IMR-90 (cell line): Measurements from ENCODE around the gene HCFC1R1. TPM values are rescaled to one million over a fixed set of nuclear protein-coding genes. Genes with fewer than 3 reads are reported as not detected.

Experiments used
- ATAC-seq: fragments of 200-7000 bp; cut with Tn5 transposase; 2 replicates; pipeline ENCODE4 v1.9.1; 2020; ENCODE audit warnings: low read depth, mild to moderate bottlenecking, moderate library complexity
- BruUV-seq: library from RNA; stranded (reverse); fragments of 400-500 nt; replicated peaks from 2 replicates; lab custom pipeline; 2021; lab: Mats Ljungman, UMichigan
- CTCF ChIA-PET: fragments of 300-600 bp; formaldehyde crosslinking; extraction: SDS; loops from one replicate; lab custom pipeline; 2021; ENCODE audit warnings: antibody characterized with exemption; lab: Yijun Ruan, JAX
- POLR2A ChIA-PET: fragments of 300-600 bp; sonication (Branson Sonifier 250); formaldehyde crosslinking; loops from one replicate; lab custom pipeline; 2022; ENCODE audit warnings: antibody characterized with exemption; ENCODE audit not compliant: unreplicated experiment; lab: Charles Lee
- DNase-seq: peaks from one replicate; pipeline ENCODE4 v3.0.0; 2013
- H2AFZ ChIP-seq: replicated peaks from 2 replicates; pipeline ENCODE3; 2013; ENCODE audit warnings: low read length, mild to moderate bottlenecking; ENCODE audit not compliant: poor library complexity
- H2AK5ac ChIP-seq: 2 replicates; pipeline ENCODE4 v1.6.1; 2013; ENCODE audit warnings: low read depth, low read length, inconsistent platforms
- H2AK9ac ChIP-seq: replicated peaks from 2 replicates; pipeline ENCODE3; 2013; ENCODE audit warnings: mild to moderate bottlenecking, low read depth, low read length, moderate library complexity; ENCODE audit not compliant: poor library complexity
- H2BK120ac ChIP-seq: 2 replicates; pipeline ENCODE4 v1.6.1; 2013; ENCODE audit warnings: low read depth, low read length, inconsistent platforms
- H2BK15ac ChIP-seq: 3 replicates; pipeline ENCODE4 v1.6.1; 2013; ENCODE audit warnings: low read depth, low read length, inconsistent platforms
- H2BK20ac ChIP-seq: 2 replicates; pipeline ENCODE4 v1.6.1; 2013; ENCODE audit warnings: low read depth, mild to moderate bottlenecking, inconsistent platforms, low read length, moderate library complexity
- H2BK5ac ChIP-seq: 2 replicates; pipeline ENCODE4 v1.6.1; 2013; ENCODE audit warnings: mild to moderate bottlenecking, low read depth, low read length, inconsistent platforms; ENCODE audit not compliant: poor library complexity, severe bottlenecking
- H3K14ac ChIP-seq: replicated peaks from 2 replicates; pipeline ENCODE4 v1.6.1; 2013; ENCODE audit warnings: low read depth, low read length, inconsistent platforms
- H3K18ac ChIP-seq: 2 replicates; pipeline ENCODE4 v1.6.1; 2013; ENCODE audit warnings: low read depth, low read length, control low read depth
- H3K23ac ChIP-seq: 2 replicates; pipeline ENCODE4 v1.6.1; 2013; ENCODE audit warnings: low read depth, low read length, inconsistent platforms
- H3K27ac ChIP-seq: 2 replicates; pipeline ENCODE4 v1.5.1; 2013; ENCODE audit warnings: mild to moderate bottlenecking, control low read depth, low read length; ENCODE audit not compliant: insufficient read depth
- H3K27me3 ChIP-seq: 2 replicates; pipeline ENCODE4 v1.6.1; 2013; ENCODE audit warnings: low read length; ENCODE audit not compliant: control insufficient read depth, insufficient read depth
- H3K36me3 ChIP-seq: 2 replicates; pipeline ENCODE4 v1.6.1; 2013; ENCODE audit warnings: low read length, mixed read lengths; ENCODE audit not compliant: control insufficient read depth, insufficient read depth
- H3K4ac ChIP-seq: 2 replicates; pipeline ENCODE4 v1.6.1; 2013; ENCODE audit warnings: low read depth, low read length, inconsistent platforms
- H3K4me1 ChIP-seq: 2 replicates; pipeline ENCODE4 v1.6.1; 2013; ENCODE audit warnings: low read length, mixed read lengths; ENCODE audit not compliant: control insufficient read depth, insufficient read depth
- H3K4me2 ChIP-seq: 2 replicates; pipeline ENCODE4 v1.6.1; 2013; ENCODE audit warnings: low read depth, mild to moderate bottlenecking, control low read depth, low read length, moderate library complexity
- H3K4me3 ChIP-seq: 2 replicates; pipeline ENCODE4 v1.5.1; 2013; ENCODE audit warnings: low read depth, mild to moderate bottlenecking, control low read depth, low read length, moderate library complexity; ENCODE audit not compliant: insufficient read depth
- H3K56ac ChIP-seq: 2 replicates; pipeline ENCODE4 v1.6.1; 2013; ENCODE audit warnings: low read length, inconsistent platforms; ENCODE audit not compliant: insufficient read depth; ENCODE audit errors: extremely low read depth
- H3K79me1 ChIP-seq, 2 experiments: 2 replicates each; pipeline ENCODE4 v1.6.1; 2013; ENCODE audit warnings: low read length in 2 of 2, inconsistent platforms in 1 of 2, low read depth in 1 of 2
- H3K9ac ChIP-seq: 2 replicates; pipeline ENCODE4 v1.6.1; 2013; ENCODE audit warnings: low read depth, low read length, control low read depth
- H3K9me1 ChIP-seq: 2 replicates; pipeline ENCODE4 v1.6.1; 2013; ENCODE audit warnings: low read length, inconsistent platforms; ENCODE audit not compliant: insufficient read depth
- H3K9me3 ChIP-seq: 2 replicates; pipeline ENCODE4 v1.6.1; 2013; ENCODE audit warnings: low read length; ENCODE audit not compliant: control insufficient read depth, insufficient read depth
- H4K20me1 ChIP-seq: 2 replicates; pipeline ENCODE4 v1.6.1; 2013; ENCODE audit warnings: low read length, inconsistent platforms; ENCODE audit not compliant: insufficient read depth
- H4K5ac ChIP-seq: 2 replicates; pipeline ENCODE4 v1.6.1; 2013; ENCODE audit warnings: mild to moderate bottlenecking, low read depth, low read length, control low read depth
- H4K8ac ChIP-seq, 2 experiments: 2 replicates each; pipeline ENCODE4 v1.6.1; 2013; ENCODE audit warnings: low read depth in 2 of 2, low read length in 2 of 2, control low read depth in 1 of 2, inconsistent platforms in 1 of 2
- H4K91ac ChIP-seq: 2 replicates; pipeline ENCODE4 v1.6.1; 2013; ENCODE audit warnings: low read depth, low read length, inconsistent platforms; ENCODE audit not compliant: insufficient read depth
- CEBPB ChIP-seq: IDR thresholded peaks from 2 replicates; pipeline ENCODE4 v1.6.1; 2012; ENCODE audit warnings: low read depth, low read length, improper control_type of control experiment
- FOS ChIP-seq: fragments of 150-350 bp; IDR thresholded peaks from 2 replicates; pipeline ENCODE4 v1.6.1; 2016; ENCODE audit warnings: low read depth, low read length
- MAFK ChIP-seq: IDR thresholded peaks from 2 replicates; pipeline ENCODE4 v1.6.1; 2012; ENCODE audit warnings: low read depth, low read length, improper control_type of control experiment
- MAZ ChIP-seq: IDR thresholded peaks from 2 replicates; pipeline ENCODE4 v1.6.1; 2012; ENCODE audit warnings: low read depth, mild to moderate bottlenecking, low read length, improper control_type of control experiment, moderate library complexity, borderline replicate concordance
- MXI1 ChIP-seq: IDR thresholded peaks from 2 replicates; pipeline ENCODE4 v1.6.1; 2012; ENCODE audit warnings: low read depth, mild to moderate bottlenecking, low read length, moderate library complexity, borderline replicate concordance
- WGBS, 2 experiments: methylation state at CpG; one replicate each; pipeline versions ENCODE4 v1.1.5 to v1.1.7; 2013; ENCODE audit warnings: missing lambda C conversion rate in 2 of 2; ENCODE audit not compliant: insufficient read length in 1 of 2; ENCODE audit errors: extremely low coverage in 2 of 2; 5-methylcytosine and 5-hydroxymethylcytosine counted together
- dilution Hi-C: fragments of 300-500 bp; cut with HindIII; formaldehyde crosslinking; loops from one replicate; pipeline ENCODE4 v1.14.3; 2018; ENCODE audit warnings: low sequenced_read_pairs; ENCODE audit not compliant: unreplicated experiment
- in situ Hi-C: fragments of 300-500 bp; cut with MboI; formaldehyde crosslinking; loops from 3 replicates; pipeline ENCODE4 v1.14.3; 2019; ENCODE audit warnings: low sequenced_read_pairs, inconsistent platforms, mixed read lengths
- intact Hi-C: fragments of 100-400 bp; cut with micrococcal nuclease; formaldehyde crosslinking; loops from 2 replicates; pipeline ENCODE4 v1.10.0; 2022
- polyA plus RNA-seq, 3 experiments: library from polyadenylated mRNA; depleted of rRNA; stranded (reverse); fragments of >200 nt; gene quantifications; 2 replicates each; pipeline ENCODE4 v1.2.3, GENCODE V29; 2012; ENCODE audit warnings: low replicate concordance in 1 of 3
- total RNA-seq: library from RNA; depleted of rRNA; stranded (reverse); fragments of >200 nt; gene quantifications from 2 replicates; pipeline ENCODE4 v1.2.3, GENCODE V29; 2012

HCFC1R1 gene
- total and polyA plus RNA-seq, 2 of the 4 experiments (the other 2 are of a cell fraction), result 7.2 to 57.9 TPM

DNA sequence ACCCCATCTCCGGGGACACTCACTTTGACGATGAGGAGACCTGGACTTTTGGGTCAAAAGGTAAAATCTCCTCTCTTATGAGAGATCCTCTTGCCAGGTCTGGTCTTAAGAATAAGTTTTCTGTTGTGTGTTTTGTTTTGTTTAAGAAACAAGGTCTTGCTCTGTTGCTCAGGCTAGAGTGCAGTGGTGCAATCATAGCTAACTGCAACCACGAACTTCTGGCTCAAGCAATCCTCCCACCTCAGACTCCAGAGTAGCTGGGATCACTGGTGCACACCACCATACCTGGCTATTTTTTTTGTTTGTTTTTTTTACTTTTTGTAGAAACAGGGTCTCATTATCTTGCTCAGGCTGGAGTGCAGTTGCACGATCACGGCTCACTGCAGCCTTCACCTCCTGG lies 26.7 kb upstream of the HCFC1R1 start:
- Histone ChIP-seq H3K18ac (no peak overlapping the region), H4K8ac (no peak overlapping the region), H3K4me2 (no peak overlapping the region), H3K9me3 (no peaks in the 10 kb centered on the region), H2AFZ (no peak overlapping the region), H2BK15ac (no peak overlapping the region), H2BK20ac (no peak overlapping the region), H3K27ac (no peak overlapping the region), H3K14ac (no peak overlapping the region), H4K20me1 (no peaks in the 10 kb centered on the region), H2BK120ac (no peak overlapping the region), H3K4me3 (no peak overlapping the region), H3K9me1 (peaks cover 3% of the 10 kb centered on the region; the same call in 1 of the 2 replicates), H3K4me1 (no peaks in the 10 kb centered on the region; the same call in 1 of the 2 replicates), H3K36me3 (no peaks in the 10 kb centered on the region), H3K4ac (no peak overlapping the region), H3K23ac (no peak overlapping the region), H4K91ac (no peak overlapping the region), H2BK5ac (no peak overlapping the region), H3K79me1 (no peaks in the 10 kb centered on the region), H3K9ac (no peak overlapping the region), H4K5ac (no peak overlapping the region), H3K27me3 (peaks cover 48% of the 10 kb centered on the region), H3K56ac (no peak overlapping the region), H2AK9ac (no peak overlapping the region), H2AK5ac (no peak overlapping the region)
- POLR2A ChIA-PET, result no interaction called here
- ATAC-seq (no peak), DNase-seq (no peak)
- no TSS peak for BruUV-seq
- TF ChIP-seq MAFK (no peak), CEBPB (no peak), MXI1 (no peak), MAZ (no peak), FOS (no peak)
- in situ Hi-C loops (no loop called here), intact Hi-C loops (no loop called here), dilution Hi-C loops (no loop called here)
- CTCF ChIA-PET, result no interaction called here
- no CpG with 5 or more reads among the region's 5 CpGs for WGBS, 2 experiments
